Spleen (tissue), 11 donors: ENCODE measurements around the gene BRD3. TPM values are rescaled to one million over a fixed set of nuclear protein-coding genes. Genes with fewer than 3 reads are reported as not detected.

ENCODE experiments used
- DNase-seq: peaks from one replicate; pipeline ENCODE4 v3.0.0-alpha.2; 2020
- H3K27ac ChIP-seq, 8 donors: fragments of 200-600 bp; sonication (generic) in 7 of 8; 1 replicate in 4 of 8; 2 replicates in 4 of 8; pipeline versions ENCODE4 v1.5.0 to v1.8.0; 2016 to 2021; ENCODE audit warnings: inconsistent platforms in 4 of 8, mild to moderate bottlenecking in 4 of 8, moderate library complexity in 1 of 8
- H3K27me3 ChIP-seq, 7 donors: fragments of 200-600 bp; sonication (generic) in 6 of 7; replicated peaks in 1 of 7; 1 replicate in 4 of 7; 2 replicates in 3 of 7; pipeline versions ENCODE4 v1.5.0 to v1.8.0; 2016 to 2021; ENCODE audit warnings: inconsistent platforms in 3 of 7, mild to moderate bottlenecking in 1 of 7
- H3K36me3 ChIP-seq, 6 donors: fragments of 200-600 bp; sonication (generic) in 5 of 6; 1 replicate in 4 of 6; 2 replicates in 2 of 6; pipeline versions ENCODE4 v1.5.0 to v1.8.0; 2016 to 2021; ENCODE audit warnings: inconsistent platforms in 2 of 6
- H3K4me1 ChIP-seq, 6 donors: fragments of 200-600 bp; sonication (generic) in 5 of 6; 1 replicate in 3 of 6; 2 replicates in 3 of 6; pipeline versions ENCODE4 v1.5.0 to v1.8.0; 2016 to 2021; ENCODE audit warnings: inconsistent platforms in 3 of 6
- H3K4me3 ChIP-seq, 8 donors: fragments of 200-600 bp; sonication (generic) in 7 of 8; 1 replicate in 4 of 8; 2 replicates in 4 of 8; pipeline versions ENCODE4 v1.5.0 to v1.8.0; 2016 to 2021; ENCODE audit warnings: inconsistent platforms in 4 of 8, mild to moderate bottlenecking in 4 of 8, moderate library complexity in 2 of 8
- H3K9me3 ChIP-seq, 8 donors: fragments of 200-600 bp; sonication (generic) in 7 of 8; 1 replicate in 4 of 8; 2 replicates in 4 of 8; pipeline versions ENCODE4 v1.5.0 to v1.8.0; 2016 to 2021; ENCODE audit warnings: inconsistent platforms in 4 of 8
- POLR2A ChIP-seq, 3 donors: fragments of 450-650 bp; IDR thresholded peaks; one replicate each; pipeline ENCODE4 v1.5.1; 2017; ENCODE audit warnings: antibody characterized with exemption in 3 of 3, mild to moderate bottlenecking in 1 of 3
- POLR2AphosphoS5 ChIP-seq, 3 donors: sonication (generic); formaldehyde crosslinking; IDR thresholded peaks; one replicate each; pipeline ENCODE4 v1.5.1; 2017; ENCODE audit warnings: antibody characterized with exemption in 3 of 3
- WGBS, 5 donors: extraction: QIAGEN DNeasy Blood & Tissue Kit in 3 of 5; methylation state at CpG; one replicate each; pipeline versions ENCODE4 v1.1.5 to v1.1.7; 2013 to 2018; 5-methylcytosine and 5-hydroxymethylcytosine counted together
- intact Hi-C: fragments of 100-400 bp; cut with DNase I; formaldehyde crosslinking; loops from one replicate; pipeline ENCODE4 v1.15.0; 2023; ENCODE audit warnings: low total_unique reads
- polyA plus RNA-seq, 3 donors: library from polyadenylated mRNA; stranded (reverse); fragments of 200-250 nt; gene quantifications; one replicate each; pipeline ENCODE4 v1.2.1, GENCODE V29; 2013
- total RNA-seq, 7 donors: library from RNA; depleted of rRNA in 3 of 7; stranded (reverse); fragments of >200 nt in 3 of 7; fragmentation: NEBNext Ultra II Directional in 4 of 7; extraction: Animal tissue kit (Norgen Biotek cat#: 25700) in 4 of 7; gene quantifications; one replicate each; pipeline versions ENCODE4 v1.1.0 to v1.2.1, GENCODE V29; 2016 to 2021
- TF ChIP-seq, protein P1 (sequence below), 11 experiments: fragments of 200-600 bp in 7 of 11; fragments of 450-650 bp in 4 of 11; sonication (generic) in 4 of 11; IDR thresholded peaks in 8 of 11; conservative IDR thresholded peaks in 3 of 11; 1 replicate in 7 of 11; 2 replicates in 4 of 11; pipeline versions ENCODE4 v1.4.0 to v1.8.0; 2016 to 2021; ENCODE audit warnings: antibody characterized with exemption in 11 of 11, inconsistent platforms in 4 of 11, mild to moderate bottlenecking in 1 of 11
- donor health status: healthy with polysubstance abuse.
- donor health status: DM: no; HTN: no; CAD: no; lungs with moderate emphysema.
- donor health status: DM: no; HTN: no; CAD: no.
- donor health status: Bipolar disorder and iron deficiency.
- donor health status: healthy.
- donor health status: DM: no; HTN: no; CAD: no.
- donor health status: DM: yes; HTN: yes; CAD: no.

The BRD3 gene
- total and polyA plus RNA-seq, 10 donors: 5.9 to 54.0 (median 30.0) TPM

DNA sequence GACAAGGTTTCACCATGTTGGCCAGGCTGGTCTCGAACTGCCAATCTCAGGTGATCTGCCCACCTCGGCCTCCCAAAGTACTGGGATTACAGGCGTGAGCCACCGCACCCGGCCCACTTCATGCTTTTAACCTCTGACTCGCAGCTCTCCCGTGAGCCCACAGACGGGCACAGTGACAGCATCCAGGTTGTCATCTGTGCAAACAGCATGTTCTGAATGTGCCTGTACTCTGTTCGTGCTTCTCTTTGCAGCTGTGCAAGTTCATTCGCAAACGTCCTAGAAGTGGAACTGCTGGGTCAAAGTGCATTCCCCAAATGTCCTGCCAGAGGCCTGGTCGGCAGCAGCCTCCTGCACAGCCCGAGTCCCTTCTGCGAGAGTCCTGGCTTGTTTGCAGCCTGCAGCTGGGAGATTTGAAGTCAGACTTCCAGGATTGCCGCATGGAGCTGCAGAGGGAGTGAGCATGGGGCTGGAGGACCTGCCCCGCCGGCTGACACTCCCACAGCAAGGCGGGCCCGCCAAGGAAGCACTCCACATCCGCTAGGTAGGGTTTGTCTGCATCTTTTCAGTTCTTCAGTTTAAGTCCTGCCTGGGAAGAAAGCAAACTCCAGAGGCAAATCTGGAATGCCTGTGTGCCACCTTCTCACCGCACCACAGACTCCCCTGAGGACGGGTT, 39.1 kb downstream of the BRD3 start:
- peaks cover 0 to 64% (median 36%) of the 10 kb centered on the region in 6 donors for H3K36me3 ChIP-seq

DNA sequence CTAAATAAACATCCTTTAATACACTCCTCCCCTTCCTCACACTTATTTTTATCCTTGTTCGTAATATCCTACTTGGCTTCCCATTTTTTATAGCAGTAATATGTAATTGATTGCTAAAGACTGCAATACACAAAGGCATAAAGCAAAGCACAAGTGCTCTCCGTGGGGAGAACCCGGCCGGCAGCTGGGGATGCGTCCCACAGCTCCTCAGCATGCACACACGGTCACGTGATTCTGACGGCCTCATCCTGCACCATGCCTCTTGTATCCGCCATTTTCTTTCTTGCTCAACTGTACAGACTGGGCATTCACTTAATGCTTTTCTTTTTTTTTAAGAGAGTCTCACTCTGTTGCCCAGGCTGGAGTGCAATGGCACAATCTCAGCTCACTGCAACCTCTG, 39.8 kb downstream of the BRD3 start:
- no peaks in the 10 kb centered on the region for H3K27me3 ChIP-seq
- H3K27ac ChIP-seq: no peak overlapping the region
- no peaks in the 10 kb centered on the region for H3K9me3 ChIP-seq
- 92 to 96% (median 94%) methylated on average over 9 of the region's 9 CpGs for WGBS, 5 donors
- peaks cover 0 to 57% (median 30%) of the 10 kb centered on the region in 6 donors for H3K36me3 ChIP-seq
- DNase-seq: peak; percentile 72
- peaks cover 4 to 22% (median 15%) of the 10 kb centered on the region in 6 donors for H3K4me1 ChIP-seq
- TF ChIP-seq POLR2AphosphoS5 (IDR thresholded peaks at IDR 0.05) (no peak), POLR2A (IDR thresholded peaks at IDR 0.05) (no peak)
- TF ChIP-seq, protein P1, sequence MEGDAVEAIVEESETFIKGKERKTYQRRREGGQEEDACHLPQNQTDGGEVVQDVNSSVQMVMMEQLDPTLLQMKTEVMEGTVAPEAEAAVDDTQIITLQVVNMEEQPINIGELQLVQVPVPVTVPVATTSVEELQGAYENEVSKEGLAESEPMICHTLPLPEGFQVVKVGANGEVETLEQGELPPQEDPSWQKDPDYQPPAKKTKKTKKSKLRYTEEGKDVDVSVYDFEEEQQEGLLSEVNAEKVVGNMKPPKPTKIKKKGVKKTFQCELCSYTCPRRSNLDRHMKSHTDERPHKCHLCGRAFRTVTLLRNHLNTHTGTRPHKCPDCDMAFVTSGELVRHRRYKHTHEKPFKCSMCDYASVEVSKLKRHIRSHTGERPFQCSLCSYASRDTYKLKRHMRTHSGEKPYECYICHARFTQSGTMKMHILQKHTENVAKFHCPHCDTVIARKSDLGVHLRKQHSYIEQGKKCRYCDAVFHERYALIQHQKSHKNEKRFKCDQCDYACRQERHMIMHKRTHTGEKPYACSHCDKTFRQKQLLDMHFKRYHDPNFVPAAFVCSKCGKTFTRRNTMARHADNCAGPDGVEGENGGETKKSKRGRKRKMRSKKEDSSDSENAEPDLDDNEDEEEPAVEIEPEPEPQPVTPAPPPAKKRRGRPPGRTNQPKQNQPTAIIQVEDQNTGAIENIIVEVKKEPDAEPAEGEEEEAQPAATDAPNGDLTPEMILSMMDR (IDR thresholded peaks at IDR 0.05 in 8 of 11, conservative IDR thresholded peaks at IDR 0.05 in 3 of 11): no peak
- no peak overlapping the region for H3K4me3 ChIP-seq
- intact Hi-C loops: no loop called here

More for the DNA sequence above, 39.1 kb downstream of the BRD3 start:
- 89 to 94% (median 91%) methylated on average over 19 to 22 of the region's 22 CpGs for WGBS, 5 donors
- Histone ChIP-seq H3K4me3 (no peak overlapping the region), H3K4me1 (peaks cover 4 to 22% (median 15%) of the 10 kb centered on the region in 6 donors), H3K27ac (no peak overlapping the region), H3K9me3 (no peaks in the 10 kb centered on the region), H3K27me3 (no peaks in the 10 kb centered on the region)
- no peak for TF ChIP-seq POLR2AphosphoS5 (IDR thresholded peaks at IDR 0.05)
- TF ChIP-seq, protein P1 (IDR thresholded peaks at IDR 0.05 in 8 of 11, conservative IDR thresholded peaks at IDR 0.05 in 3 of 11): no peak
- TF ChIP-seq POLR2A (IDR thresholded peaks at IDR 0.05): no peak
- peak; percentile 68 for DNase-seq
- intact Hi-C loops: no loop called here

DNA sequence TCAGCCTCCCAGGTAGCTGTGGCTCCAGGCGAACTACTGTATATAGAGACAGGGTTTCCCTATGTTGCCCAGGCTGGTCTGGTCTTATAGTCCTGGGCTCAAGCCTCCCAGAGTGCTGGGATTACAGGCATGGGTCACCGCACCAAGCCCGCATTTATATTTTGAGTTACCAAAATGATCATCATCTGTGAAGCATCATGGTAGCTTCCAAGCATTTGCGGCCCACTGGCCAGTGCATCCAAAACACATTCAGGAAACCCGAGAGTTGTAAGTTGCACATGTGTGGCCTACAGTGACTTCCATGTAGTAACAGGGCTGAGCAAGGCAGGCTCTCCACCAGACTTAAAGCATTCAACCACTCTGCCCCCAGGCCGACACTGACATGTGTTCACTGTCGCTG, 40.3 kb downstream of the BRD3 start:
- TF ChIP-seq POLR2AphosphoS5 (IDR thresholded peaks at IDR 0.05) (no peak), POLR2A (IDR thresholded peaks at IDR 0.05) (no peak)
- TF ChIP-seq, protein P1 (IDR thresholded peaks at IDR 0.05 in 8 of 11, conservative IDR thresholded peaks at IDR 0.05 in 3 of 11): no peak
- intact Hi-C loops: no loop called here
- WGBS, 5 donors: 93 to 97% (median 94%) methylated on average over 7 of the region's 7 CpGs
- H3K9me3 ChIP-seq: no peaks in the 10 kb centered on the region
- peaks cover 4 to 22% (median 15%) of the 10 kb centered on the region in 6 donors for H3K4me1 ChIP-seq
- peaks cover 0 to 52% (median 25%) of the 10 kb centered on the region in 6 donors for H3K36me3 ChIP-seq
- H3K27ac ChIP-seq: no peak overlapping the region
- no peak overlapping the region for H3K4me3 ChIP-seq
- H3K27me3 ChIP-seq: no peaks in the 10 kb centered on the region
- DNase-seq: peak; percentile 59

DNA sequence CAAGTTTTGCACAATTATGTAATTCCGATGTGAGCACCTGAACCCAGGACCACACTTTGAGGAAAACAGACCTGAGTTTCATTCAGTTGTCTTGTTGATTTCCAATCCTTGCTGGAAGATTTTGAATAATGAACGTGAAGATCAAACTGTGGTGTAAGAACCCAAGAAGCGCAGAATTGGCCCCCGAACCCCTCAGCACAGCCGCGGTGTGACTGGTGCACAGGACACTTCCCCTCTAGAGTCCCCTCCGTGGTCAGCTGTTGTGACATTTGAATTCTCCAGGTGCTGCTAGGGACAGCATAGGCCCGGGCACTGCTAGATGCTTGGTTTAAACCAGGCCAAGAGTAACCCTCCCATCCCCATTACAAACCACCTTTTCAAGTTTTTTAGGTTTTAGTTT, 40.8 kb downstream of the BRD3 start:
- Histone ChIP-seq H3K4me3 (no peak overlapping the region), H3K4me1 (peaks cover 4 to 22% (median 15%) of the 10 kb centered on the region in 6 donors), H3K9me3 (no peaks in the 10 kb centered on the region), H3K27ac (no peak overlapping the region), H3K27me3 (no peaks in the 10 kb centered on the region), H3K36me3 (peaks cover 0 to 46% (median 19%) of the 10 kb centered on the region in 6 donors)
- intact Hi-C loops: no loop called here
- WGBS, 5 donors: 72 to 91% (median 86%) methylated on average over 8 of the region's 8 CpGs
- DNase-seq: peak; percentile 70
- no peak for TF ChIP-seq POLR2AphosphoS5 (IDR thresholded peaks at IDR 0.05)
- TF ChIP-seq, protein P1 (IDR thresholded peaks at IDR 0.05 in 8 of 11, conservative IDR thresholded peaks at IDR 0.05 in 3 of 11): no peak
- no peak for TF ChIP-seq POLR2A (IDR thresholded peaks at IDR 0.05)
